ENCODE results near the gene RNF112. TPM values are rescaled to one million over a fixed set of nuclear protein-coding genes. Genes with fewer than 3 reads are reported as not detected.

Gene RNF112
- polyA plus RNA-seq, 1 donor from 2014 or later, result 33.3 TPM

DNA sequence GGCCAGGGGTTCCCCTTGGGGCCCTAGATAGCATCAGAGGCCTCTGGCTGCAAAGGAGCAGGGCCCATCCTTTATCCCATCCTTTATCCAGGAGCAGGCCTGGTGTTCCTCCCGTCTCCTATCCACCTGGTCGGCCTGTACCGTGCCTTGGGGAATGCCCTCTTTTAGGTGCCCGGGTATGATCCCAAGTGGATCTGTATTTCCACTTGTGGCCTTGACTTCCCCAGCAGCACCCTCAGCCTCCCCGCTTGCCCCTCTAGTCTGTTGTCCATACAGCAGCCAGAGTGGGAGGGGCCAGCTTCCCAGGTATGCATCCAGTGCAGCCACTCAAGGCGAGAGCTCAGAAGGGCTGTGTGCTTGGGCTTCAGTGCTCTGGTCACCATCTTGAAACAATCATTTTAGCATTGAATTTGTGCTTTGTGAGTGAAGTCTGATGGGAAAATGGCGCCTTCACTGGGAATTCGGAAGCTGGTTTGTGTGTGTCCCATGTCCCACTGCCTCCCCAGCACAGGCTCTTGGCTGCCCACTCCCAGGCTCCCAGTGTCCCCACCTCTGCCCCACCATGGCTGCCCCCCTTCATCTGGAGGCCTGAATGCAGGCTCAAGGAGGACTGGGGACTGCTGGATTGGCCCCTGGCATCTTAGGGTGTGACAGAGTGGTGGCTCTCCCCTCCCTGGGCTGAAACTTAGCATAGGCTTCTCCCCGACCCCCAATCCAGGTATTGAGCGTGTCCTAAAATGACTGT is 3.3 kb upstream of the RNF112 start:
- no peak overlapping the region for H3K9ac ChIP-seq (ENCODE audit: low read length)
- no peaks in the 10 kb centered on the region for H3K36me3 ChIP-seq (ENCODE audit: insufficient read depth, low read length)
- no peaks in the 10 kb centered on the region for H3K9me2 ChIP-seq (ENCODE audit: insufficient read depth, low read length)
- no peaks in the 10 kb centered on the region for H3K79me2 ChIP-seq (replicated peaks; ENCODE audit: insufficient read depth, low read length)
- H2AFZ ChIP-seq (ENCODE audit: low read depth, low read length), result no peak overlapping the region
- no peak overlapping the region for H3K27ac ChIP-seq (ENCODE audit: low read length)
- no peaks in the 10 kb centered on the region for H4K20me1 ChIP-seq (ENCODE audit: insufficient read depth)
- no peaks in the 10 kb centered on the region for H3F3A ChIP-seq (ENCODE audit: insufficient read depth, low read length, poor library complexity, severe bottlenecking)
- TF ChIP-seq, protein P1, sequence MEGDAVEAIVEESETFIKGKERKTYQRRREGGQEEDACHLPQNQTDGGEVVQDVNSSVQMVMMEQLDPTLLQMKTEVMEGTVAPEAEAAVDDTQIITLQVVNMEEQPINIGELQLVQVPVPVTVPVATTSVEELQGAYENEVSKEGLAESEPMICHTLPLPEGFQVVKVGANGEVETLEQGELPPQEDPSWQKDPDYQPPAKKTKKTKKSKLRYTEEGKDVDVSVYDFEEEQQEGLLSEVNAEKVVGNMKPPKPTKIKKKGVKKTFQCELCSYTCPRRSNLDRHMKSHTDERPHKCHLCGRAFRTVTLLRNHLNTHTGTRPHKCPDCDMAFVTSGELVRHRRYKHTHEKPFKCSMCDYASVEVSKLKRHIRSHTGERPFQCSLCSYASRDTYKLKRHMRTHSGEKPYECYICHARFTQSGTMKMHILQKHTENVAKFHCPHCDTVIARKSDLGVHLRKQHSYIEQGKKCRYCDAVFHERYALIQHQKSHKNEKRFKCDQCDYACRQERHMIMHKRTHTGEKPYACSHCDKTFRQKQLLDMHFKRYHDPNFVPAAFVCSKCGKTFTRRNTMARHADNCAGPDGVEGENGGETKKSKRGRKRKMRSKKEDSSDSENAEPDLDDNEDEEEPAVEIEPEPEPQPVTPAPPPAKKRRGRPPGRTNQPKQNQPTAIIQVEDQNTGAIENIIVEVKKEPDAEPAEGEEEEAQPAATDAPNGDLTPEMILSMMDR (IDR thresholded peaks at IDR 0.05; ENCODE audit: poor library complexity, severe bottlenecking), result no peak
- no peak for TF ChIP-seq TAF1 (IDR thresholded peaks at IDR 0.05; ENCODE audit: low read depth)
- no peak for TF ChIP-seq MXI1 (conservative IDR thresholded peaks at IDR 0.05; ENCODE audit: poor library complexity, severe bottlenecking)
- TF ChIP-seq SMC3 (conservative IDR thresholded peaks at IDR 0.05; ENCODE audit: poor library complexity), result no peak
- no peak for TF ChIP-seq RAD21 (conservative IDR thresholded peaks at IDR 0.05)
- TF ChIP-seq, protein P2, sequence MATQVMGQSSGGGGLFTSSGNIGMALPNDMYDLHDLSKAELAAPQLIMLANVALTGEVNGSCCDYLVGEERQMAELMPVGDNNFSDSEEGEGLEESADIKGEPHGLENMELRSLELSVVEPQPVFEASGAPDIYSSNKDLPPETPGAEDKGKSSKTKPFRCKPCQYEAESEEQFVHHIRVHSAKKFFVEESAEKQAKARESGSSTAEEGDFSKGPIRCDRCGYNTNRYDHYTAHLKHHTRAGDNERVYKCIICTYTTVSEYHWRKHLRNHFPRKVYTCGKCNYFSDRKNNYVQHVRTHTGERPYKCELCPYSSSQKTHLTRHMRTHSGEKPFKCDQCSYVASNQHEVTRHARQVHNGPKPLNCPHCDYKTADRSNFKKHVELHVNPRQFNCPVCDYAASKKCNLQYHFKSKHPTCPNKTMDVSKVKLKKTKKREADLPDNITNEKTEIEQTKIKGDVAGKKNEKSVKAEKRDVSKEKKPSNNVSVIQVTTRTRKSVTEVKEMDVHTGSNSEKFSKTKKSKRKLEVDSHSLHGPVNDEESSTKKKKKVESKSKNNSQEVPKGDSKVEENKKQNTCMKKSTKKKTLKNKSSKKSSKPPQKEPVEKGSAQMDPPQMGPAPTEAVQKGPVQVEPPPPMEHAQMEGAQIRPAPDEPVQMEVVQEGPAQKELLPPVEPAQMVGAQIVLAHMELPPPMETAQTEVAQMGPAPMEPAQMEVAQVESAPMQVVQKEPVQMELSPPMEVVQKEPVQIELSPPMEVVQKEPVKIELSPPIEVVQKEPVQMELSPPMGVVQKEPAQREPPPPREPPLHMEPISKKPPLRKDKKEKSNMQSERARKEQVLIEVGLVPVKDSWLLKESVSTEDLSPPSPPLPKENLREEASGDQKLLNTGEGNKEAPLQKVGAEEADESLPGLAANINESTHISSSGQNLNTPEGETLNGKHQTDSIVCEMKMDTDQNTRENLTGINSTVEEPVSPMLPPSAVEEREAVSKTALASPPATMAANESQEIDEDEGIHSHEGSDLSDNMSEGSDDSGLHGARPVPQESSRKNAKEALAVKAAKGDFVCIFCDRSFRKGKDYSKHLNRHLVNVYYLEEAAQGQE (IDR thresholded peaks at IDR 0.05; ENCODE audit: borderline replicate concordance), result no peak
- no peak for TF ChIP-seq POLR2AphosphoS5 (IDR thresholded peaks at IDR 0.05)
- no peak for TF ChIP-seq EZH2 (IDR thresholded peaks at IDR 0.05; ENCODE audit: borderline replicate concordance, insufficient read depth, low read length, poor library complexity, severe bottlenecking)
- no peak for TF ChIP-seq EP300 (conservative IDR thresholded peaks at IDR 0.05; ENCODE audit: poor library complexity, severe bottlenecking)
- H3K4me2 ChIP-seq (ENCODE audit: low read length), result no peak overlapping the region
- no peaks in the 10 kb centered on the region for H3K9me3 ChIP-seq (ENCODE audit: low read length)
- H3K27me3 ChIP-seq (ENCODE audit: insufficient read depth, low read depth, low read length), result no peaks in the 10 kb centered on the region
- no peak overlapping the region for H3K4me3 ChIP-seq (ENCODE audit: low read length)

DNA sequence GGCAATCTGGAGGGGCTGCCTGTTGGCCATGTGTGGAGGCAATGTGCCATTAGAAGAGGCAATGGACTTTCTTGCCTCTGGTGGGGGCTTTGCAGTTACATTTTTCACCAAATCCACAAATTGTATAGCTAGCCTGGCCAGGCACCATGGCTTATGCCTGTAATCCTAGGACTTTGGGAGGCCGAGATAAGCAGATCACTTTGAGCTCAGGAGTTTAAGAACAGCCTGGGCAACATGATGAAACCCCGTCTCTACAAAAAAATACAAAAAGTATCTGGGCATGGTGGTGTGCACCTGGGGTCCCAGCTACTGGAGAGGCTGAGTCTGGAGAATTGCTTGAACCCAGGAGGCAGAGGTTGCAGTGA is 2.7 kb upstream of the RNF112 start:
- Histone ChIP-seq H3K9me3 (ENCODE audit: low read length) (no peaks in the 10 kb centered on the region), H2AFZ (ENCODE audit: low read depth, low read length) (no peak overlapping the region), H3F3A (ENCODE audit: insufficient read depth, low read length, poor library complexity, severe bottlenecking) (no peaks in the 10 kb centered on the region), H3K27me3 (ENCODE audit: insufficient read depth, low read depth, low read length) (no peaks in the 10 kb centered on the region), H4K20me1 (ENCODE audit: insufficient read depth) (no peaks in the 10 kb centered on the region), H3K4me3 (ENCODE audit: low read length) (no peak overlapping the region), H3K36me3 (ENCODE audit: insufficient read depth, low read length) (no peaks in the 10 kb centered on the region), H3K9me2 (ENCODE audit: insufficient read depth, low read length) (no peaks in the 10 kb centered on the region), H3K9ac (ENCODE audit: low read length) (no peak overlapping the region), H3K27ac (ENCODE audit: low read length) (no peak overlapping the region), H3K4me2 (ENCODE audit: low read length) (no peak overlapping the region), H3K79me2 (replicated peaks; ENCODE audit: insufficient read depth, low read length) (no peaks in the 10 kb centered on the region)
- no peak for TF ChIP-seq SMC3 (conservative IDR thresholded peaks at IDR 0.05; ENCODE audit: poor library complexity)
- TF ChIP-seq POLR2AphosphoS5 (IDR thresholded peaks at IDR 0.05), result no peak
- no peak for TF ChIP-seq TAF1 (IDR thresholded peaks at IDR 0.05; ENCODE audit: low read depth)
- TF ChIP-seq, protein P1 (IDR thresholded peaks at IDR 0.05; ENCODE audit: poor library complexity, severe bottlenecking), result no peak
- no peak for TF ChIP-seq EP300 (conservative IDR thresholded peaks at IDR 0.05; ENCODE audit: poor library complexity, severe bottlenecking)
- no peak for TF ChIP-seq RAD21 (conservative IDR thresholded peaks at IDR 0.05)
- TF ChIP-seq EZH2 (IDR thresholded peaks at IDR 0.05; ENCODE audit: borderline replicate concordance, insufficient read depth, low read length, poor library complexity, severe bottlenecking), result no peak
- TF ChIP-seq MXI1 (conservative IDR thresholded peaks at IDR 0.05; ENCODE audit: poor library complexity, severe bottlenecking), result no peak
- TF ChIP-seq, protein P2 (IDR thresholded peaks at IDR 0.05; ENCODE audit: borderline replicate concordance), result no peak

Measured in neural cell (in vitro differentiated cells).